ENCODE results near the gene TRERF1.

Gene TRERF1

DNA sequence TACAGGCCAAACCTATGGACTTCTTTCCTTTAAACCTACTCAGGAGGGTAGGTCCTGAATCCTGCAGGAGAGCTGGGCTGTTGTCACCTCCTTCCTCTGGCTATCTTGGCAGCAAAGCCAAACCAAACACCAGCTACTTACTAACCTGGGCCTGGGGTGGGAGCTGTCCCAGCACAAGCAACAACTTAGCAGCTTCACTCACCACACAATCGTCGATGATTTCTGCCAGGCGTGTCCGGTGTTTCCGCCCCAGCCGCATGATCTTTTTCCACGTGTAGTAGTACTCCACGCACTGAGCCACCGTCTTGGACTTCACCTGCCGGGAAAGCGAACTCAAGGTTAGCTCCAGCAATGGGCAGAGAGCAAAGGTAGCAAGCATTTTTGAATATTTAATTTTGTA is 208.7 kb downstream of the TRERF1 start:
- no peak for DNase-seq (ENCODE audit: low read depth)
- H3K4me3 ChIP-seq (ENCODE audit: low read depth, low read length) = no peak overlapping the region
- TF ChIP-seq, protein P1, sequence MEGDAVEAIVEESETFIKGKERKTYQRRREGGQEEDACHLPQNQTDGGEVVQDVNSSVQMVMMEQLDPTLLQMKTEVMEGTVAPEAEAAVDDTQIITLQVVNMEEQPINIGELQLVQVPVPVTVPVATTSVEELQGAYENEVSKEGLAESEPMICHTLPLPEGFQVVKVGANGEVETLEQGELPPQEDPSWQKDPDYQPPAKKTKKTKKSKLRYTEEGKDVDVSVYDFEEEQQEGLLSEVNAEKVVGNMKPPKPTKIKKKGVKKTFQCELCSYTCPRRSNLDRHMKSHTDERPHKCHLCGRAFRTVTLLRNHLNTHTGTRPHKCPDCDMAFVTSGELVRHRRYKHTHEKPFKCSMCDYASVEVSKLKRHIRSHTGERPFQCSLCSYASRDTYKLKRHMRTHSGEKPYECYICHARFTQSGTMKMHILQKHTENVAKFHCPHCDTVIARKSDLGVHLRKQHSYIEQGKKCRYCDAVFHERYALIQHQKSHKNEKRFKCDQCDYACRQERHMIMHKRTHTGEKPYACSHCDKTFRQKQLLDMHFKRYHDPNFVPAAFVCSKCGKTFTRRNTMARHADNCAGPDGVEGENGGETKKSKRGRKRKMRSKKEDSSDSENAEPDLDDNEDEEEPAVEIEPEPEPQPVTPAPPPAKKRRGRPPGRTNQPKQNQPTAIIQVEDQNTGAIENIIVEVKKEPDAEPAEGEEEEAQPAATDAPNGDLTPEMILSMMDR (IDR thresholded peaks at IDR 0.05; ENCODE audit: insufficient read depth, low read depth, low read length, missing control alignments) = no peak

- TF ChIP-seq, protein P1 (IDR thresholded peaks at IDR 0.05; ENCODE audit: insufficient read depth, low read depth, low read length, missing control alignments) = no peak
- no peak overlapping the region for H3K4me3 ChIP-seq (ENCODE audit: low read depth, low read length)
- DNase-seq (ENCODE audit: low read depth) = no peak
Measured at GRCh38 chr6:42241915-42242314, 209.8 kb downstream of the TRERF1 start.

DNA sequence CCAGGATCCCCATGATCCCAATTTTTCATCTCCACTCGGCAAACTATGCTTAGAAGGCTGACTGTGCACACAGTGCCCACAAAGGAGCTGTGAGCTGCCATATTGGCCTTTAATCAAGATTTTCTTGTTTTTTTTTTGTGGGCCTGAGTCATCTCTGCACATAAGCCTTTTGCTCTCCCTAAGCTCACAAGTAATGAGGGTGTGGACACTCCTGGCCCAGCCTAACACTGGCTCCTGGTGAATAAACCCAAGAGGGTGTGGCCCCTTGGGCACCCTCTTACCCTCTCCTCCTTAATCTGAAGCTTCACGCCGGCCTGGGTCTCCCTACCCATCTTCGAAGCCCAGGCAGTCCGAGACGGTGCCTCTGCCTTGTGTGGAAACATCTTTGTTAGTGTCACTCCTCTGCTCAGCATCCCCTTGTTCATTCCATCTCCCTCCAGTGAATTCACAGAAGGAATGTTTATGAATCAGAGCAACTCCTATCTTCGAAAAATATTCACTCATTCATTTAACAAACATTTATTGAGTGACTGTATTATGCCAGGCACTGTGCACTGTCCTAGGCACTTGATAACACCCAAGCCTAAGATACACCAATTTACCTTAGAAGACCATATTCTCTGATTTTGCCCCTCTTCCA is 211.9 kb downstream of the TRERF1 start:
- H3K4me3 ChIP-seq (ENCODE audit: low read depth, low read length) = no peak overlapping the region
- TF ChIP-seq, protein P1 (IDR thresholded peaks at IDR 0.05; ENCODE audit: insufficient read depth, low read depth, low read length, missing control alignments) = no peak
- DNase-seq (ENCODE audit: low read depth) = no peak

DNA sequence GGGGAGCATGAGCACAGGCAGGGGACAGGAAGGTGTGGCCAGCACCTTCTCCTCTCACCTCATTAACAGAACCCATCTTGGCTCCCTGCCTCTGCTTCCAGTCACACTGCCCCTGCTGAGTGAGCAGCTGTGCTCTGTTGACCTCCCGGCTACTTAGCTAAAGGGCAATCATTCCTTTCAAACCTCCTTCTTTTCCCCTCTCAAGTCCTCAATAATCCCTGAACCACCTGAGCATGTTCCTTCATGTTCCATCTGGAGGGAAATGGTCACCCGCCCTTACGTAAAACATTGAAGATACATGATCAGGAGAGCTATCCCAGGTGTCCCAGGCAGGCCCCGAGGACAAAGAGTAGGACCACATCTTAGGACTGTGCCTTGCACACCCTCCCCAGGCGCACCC is 212.4 kb downstream of the TRERF1 start:
- DNase-seq (ENCODE audit: low read depth) = no peak
- H3K4me3 ChIP-seq (ENCODE audit: low read depth, low read length) = no peak overlapping the region
- TF ChIP-seq, protein P1 (IDR thresholded peaks at IDR 0.05; ENCODE audit: insufficient read depth, low read depth, low read length, missing control alignments) = no peak

DNA sequence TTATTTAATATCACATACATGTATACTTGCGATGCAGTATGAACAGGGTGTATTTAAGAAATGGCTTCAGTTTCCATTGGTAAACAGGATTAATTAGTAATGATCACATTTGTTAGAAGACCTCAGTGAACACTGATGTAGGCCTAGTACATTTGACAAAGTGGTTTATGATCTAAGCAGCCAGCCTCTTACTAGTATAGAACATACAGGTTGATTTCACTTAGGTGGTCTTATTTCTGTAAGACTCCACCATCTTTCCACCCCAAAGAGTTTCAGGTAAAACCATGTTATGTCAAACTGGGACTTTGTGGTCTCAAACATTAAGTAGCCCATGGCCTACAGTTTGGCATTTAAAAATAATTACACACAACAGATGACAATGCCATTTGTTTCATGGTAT is 213.9 kb downstream of the TRERF1 start:
- TF ChIP-seq, protein P1 (IDR thresholded peaks at IDR 0.05; ENCODE audit: insufficient read depth, low read depth, low read length, missing control alignments) = no peak
- 0 out of 2 replicates have a peak overlapping the region, but pooled peaks have one; percentile 6 for H3K4me3 ChIP-seq (ENCODE audit: low read depth, low read length)
- DNase-seq (ENCODE audit: low read depth) = no peak

DNA sequence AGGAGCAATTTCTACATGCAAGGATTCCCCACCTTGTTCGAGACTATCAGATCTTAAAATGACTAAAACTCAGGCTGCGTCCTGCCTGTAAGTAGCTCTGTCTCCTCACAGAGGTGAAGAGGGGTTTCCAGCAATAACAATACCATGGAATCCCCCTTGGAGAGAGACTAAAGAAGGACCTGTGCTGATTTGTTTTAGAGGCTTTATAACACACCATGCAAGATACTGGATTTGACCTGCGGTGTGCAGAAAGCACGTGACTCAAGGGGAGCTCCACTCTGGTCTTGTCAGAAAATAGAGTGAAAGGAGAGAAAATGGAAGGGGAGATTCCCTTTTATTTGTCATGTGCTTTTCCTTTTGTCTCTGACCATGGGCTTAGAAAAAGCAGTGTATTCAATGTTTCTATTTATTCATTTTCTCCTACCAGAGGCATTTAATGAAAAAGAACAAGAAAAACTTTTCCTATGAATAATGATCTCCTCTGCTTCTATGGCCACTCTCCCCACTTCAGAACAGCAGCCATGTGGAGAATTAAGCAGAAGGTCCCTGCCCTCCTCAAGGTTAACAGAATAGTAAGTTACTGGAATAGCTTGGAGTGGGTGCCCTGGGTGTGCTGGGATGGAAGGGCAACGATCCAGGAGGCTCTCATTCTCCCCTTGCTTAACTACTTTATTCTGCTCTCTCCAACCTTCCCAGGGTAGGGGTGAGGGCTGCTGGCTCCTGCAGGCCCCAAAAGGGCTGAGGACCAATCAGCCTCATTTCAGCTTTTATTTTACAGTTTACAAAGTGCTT is 214.8 kb downstream of the TRERF1 start:
- peak overlapping the region; percentile 34 for H3K4me3 ChIP-seq (ENCODE audit: low read depth, low read length)
- TF ChIP-seq, protein P1 (IDR thresholded peaks at IDR 0.05; ENCODE audit: insufficient read depth, low read depth, low read length, missing control alignments) = no peak
- peak; percentile 74 for DNase-seq (ENCODE audit: low read depth)
